Measurements from ENCODE around the gene RBSN.

The RBSN gene

DNA sequence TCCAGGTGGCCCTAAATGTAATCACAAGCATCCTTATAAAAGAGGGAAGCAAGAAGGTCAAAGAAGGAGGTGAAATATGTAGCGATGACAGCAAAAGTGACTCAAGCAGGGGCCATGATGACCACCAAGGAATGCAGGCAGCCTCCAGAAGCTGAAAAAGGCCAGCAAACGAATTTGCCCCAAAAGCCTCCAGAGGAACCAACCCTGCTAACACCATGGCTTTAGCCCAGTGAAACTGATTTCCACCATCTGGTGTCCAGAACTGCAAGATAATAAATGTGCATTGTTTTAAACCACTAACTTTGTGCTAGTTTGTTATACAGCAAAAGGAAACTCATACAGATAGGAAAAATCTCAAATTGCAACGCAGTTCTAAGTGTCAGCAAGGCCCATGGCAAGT is 23.0 kb upstream of the RBSN start:
- Histone ChIP-seq H3K4me1 (ENCODE audit: control insufficient read depth in 1 of 2, insufficient read depth in 1 of 2, low read depth in 1 of 2, low read length in 1 of 2) (peaks cover 0 to 4% of the 10 kb centered on the region in 2 experiments), H3K27ac (no peak overlapping the region), H3K4me3 (ENCODE audit: low read depth in 1 of 2, low read length in 1 of 2) (no peak overlapping the region), H3K9me3 (no peaks in the 10 kb centered on the region), H3K27me3 (peaks cover 8% of the 10 kb centered on the region), H3K36me3 (no peaks in the 10 kb centered on the region)
- TF ChIP-seq CTCF (IDR thresholded peaks at IDR 0.05): no peak

DNA sequence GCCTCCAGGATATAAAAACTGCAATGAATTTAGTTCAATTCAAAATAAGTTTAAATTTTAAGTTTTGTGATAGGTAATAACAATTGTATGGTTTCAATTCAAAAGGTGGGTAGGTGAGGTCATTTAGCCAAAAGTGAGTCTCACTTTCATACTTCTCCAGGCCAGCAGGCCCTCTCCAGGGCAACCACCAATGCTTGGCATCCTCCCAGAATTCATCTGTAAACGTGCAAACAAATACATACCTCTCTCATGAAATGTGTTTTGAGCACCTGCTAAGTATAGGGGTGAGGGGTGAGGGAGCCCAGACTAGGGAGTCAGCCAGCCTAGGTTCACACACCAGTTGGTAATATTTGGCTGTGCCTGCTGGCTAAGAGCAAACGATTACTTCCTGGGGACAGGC is 22.0 kb upstream of the RBSN start:
- H3K36me3 ChIP-seq: no peaks in the 10 kb centered on the region
- no peak for TF ChIP-seq CTCF (IDR thresholded peaks at IDR 0.05)
- no peak overlapping the region for H3K27ac ChIP-seq
- H3K4me3 ChIP-seq (ENCODE audit: low read depth in 1 of 2, low read length in 1 of 2): no peak overlapping the region
- peaks cover 8% of the 10 kb centered on the region for H3K27me3 ChIP-seq
- H3K4me1 ChIP-seq (ENCODE audit: control insufficient read depth in 1 of 2, insufficient read depth in 1 of 2, low read depth in 1 of 2, low read length in 1 of 2): peaks cover 0 to 4% of the 10 kb centered on the region in 2 experiments
- H3K9me3 ChIP-seq: no peaks in the 10 kb centered on the region

DNA sequence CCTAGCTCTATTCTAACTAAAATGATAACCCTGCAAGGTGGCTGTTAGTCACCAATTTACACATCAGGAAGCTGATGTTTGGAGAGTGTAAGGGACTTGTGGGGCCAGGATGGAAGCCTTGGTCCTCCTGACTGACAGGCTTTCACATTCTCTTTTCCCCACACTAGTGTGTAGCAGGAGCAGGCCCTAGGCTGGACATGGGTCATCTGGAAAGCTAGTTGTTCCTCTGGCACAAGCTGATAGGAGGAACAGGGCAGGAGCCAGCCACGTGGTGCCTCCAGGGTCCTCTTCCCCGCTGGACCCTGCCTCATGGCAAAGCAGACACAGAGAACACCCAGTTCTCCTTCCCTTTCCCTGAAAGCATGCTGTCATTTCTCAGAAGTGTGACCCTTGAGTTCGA is 18.1 kb upstream of the RBSN start:
- no peak overlapping the region for H3K4me3 ChIP-seq (ENCODE audit: low read depth in 1 of 2, low read length in 1 of 2)
- H3K36me3 ChIP-seq: no peaks in the 10 kb centered on the region
- H3K4me1 ChIP-seq (ENCODE audit: control insufficient read depth in 1 of 2, insufficient read depth in 1 of 2, low read depth in 1 of 2, low read length in 1 of 2): peaks cover 0 to 4% of the 10 kb centered on the region in 2 experiments
- no peaks in the 10 kb centered on the region for H3K9me3 ChIP-seq
- TF ChIP-seq CTCF (IDR thresholded peaks at IDR 0.05): no peak
- H3K27ac ChIP-seq: no peak overlapping the region
- H3K27me3 ChIP-seq: peaks cover 8% of the 10 kb centered on the region

- Histone ChIP-seq H3K36me3 (no peaks in the 10 kb centered on the region), H3K9me3 (no peaks in the 10 kb centered on the region), H3K27me3 (peaks cover 8% of the 10 kb centered on the region), H3K4me1 (ENCODE audit: control insufficient read depth in 1 of 2, insufficient read depth in 1 of 2, low read depth in 1 of 2, low read length in 1 of 2) (peaks cover 0 to 4% of the 10 kb centered on the region in 2 experiments), H3K4me3 (ENCODE audit: low read depth in 1 of 2, low read length in 1 of 2) (no peak overlapping the region), H3K27ac (no peak overlapping the region)
- no peak for TF ChIP-seq CTCF (IDR thresholded peaks at IDR 0.05)
These were observed 17.2 kb upstream of the RBSN start for GRCh38 chr3:15116032-15116669.

DNA sequence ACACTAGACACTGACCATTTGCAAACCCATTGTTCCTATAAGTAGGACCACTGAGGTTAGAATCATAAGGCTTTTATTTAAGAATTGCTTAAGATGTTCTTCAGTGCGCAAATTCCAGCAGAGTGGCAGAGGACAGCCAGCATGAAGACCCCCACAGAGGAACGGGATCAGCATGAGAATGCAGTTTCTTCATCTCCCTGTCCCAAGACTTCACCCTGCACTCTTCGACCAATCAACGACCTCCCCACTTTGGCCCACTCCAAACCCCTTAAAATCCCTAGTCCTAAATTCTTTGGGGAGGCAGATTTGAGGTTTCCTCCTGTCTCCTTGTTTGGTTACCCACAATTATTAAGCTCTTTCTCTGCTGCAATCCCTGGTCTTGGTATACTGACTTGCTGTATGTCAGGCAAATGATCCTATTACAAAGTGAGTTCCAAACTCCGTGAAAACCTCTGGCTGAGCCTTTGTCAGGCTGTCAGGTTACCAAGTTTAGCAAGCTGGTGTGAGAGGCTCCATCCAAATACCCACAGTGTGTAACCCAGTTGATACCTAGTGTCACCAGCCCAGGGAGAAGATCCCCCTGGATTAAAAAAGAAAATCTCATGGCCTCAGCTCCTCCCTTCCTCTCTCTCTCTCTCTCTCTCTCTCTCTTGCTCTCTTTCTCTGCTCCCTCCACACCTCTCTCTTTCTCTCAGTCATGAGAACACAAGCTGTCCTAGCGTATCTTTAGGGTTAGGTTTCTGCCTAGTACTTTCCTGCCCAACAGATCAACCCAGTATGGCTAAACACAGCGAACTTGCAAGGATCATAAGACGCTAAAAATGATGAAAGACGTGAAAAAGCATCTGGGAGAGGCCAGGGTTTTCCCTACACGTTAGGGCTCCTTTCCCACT is 15.8 kb upstream of the RBSN start:
- H3K27ac ChIP-seq: no peak overlapping the region
- no peaks in the 10 kb centered on the region for H3K9me3 ChIP-seq
- H3K4me1 ChIP-seq (ENCODE audit: control insufficient read depth in 1 of 2, insufficient read depth in 1 of 2, low read depth in 1 of 2, low read length in 1 of 2): peaks cover 0 to 4% of the 10 kb centered on the region in 2 experiments
- H3K27me3 ChIP-seq: peaks cover 8% of the 10 kb centered on the region
- no peak overlapping the region for H3K4me3 ChIP-seq (ENCODE audit: low read depth in 1 of 2, low read length in 1 of 2)
- no peaks in the 10 kb centered on the region for H3K36me3 ChIP-seq
- no peak for TF ChIP-seq CTCF (IDR thresholded peaks at IDR 0.05)

Measured in neutrophil (primary cell).